ENCODE data around the gene AGTPBP1.
"Not testable (repeated sequence)": the region's sequence is repeated elsewhere in the genome, so short reads cannot be mapped to it uniquely, and the experiment has no call there.

The AGTPBP1 gene

DNA sequence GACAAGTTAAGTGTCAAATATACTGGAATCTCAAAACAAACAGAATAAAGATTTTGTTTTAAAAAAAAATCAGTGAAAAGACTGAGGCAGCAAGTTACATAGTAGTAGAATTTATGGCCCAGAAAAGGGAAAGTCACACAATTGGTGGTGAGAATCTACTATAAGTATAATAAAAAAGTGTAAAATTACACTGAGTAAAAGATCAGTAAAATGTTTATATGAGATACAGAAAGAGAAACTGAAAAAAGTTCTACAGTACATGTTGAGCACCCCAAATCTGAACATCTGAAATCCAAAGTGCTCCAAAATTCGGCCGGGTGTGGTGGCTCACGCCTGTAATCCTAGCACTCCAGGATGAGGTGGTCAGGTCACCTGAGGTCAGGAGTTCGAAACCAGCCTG is 15.0 kb downstream of the AGTPBP1 start:
- Histone ChIP-seq H3K79me2 (ENCODE audit: insufficient read depth, low read depth) (peaks cover 32% of the 10 kb centered on the region; the same call in 1 of the 2 replicates), H3K4me2 (no peak overlapping the region), H3K9ac (no peak overlapping the region), H4K20me1 (ENCODE audit: insufficient read depth) (no peaks in the 10 kb centered on the region), H3K4me1 (ENCODE audit: low read depth, poor library complexity, severe bottlenecking) (peaks cover 37% of the 10 kb centered on the region), H3K4me3 (IDR thresholded peaks at IDR 0.05; ENCODE audit: insufficient read depth, low read depth, low read length) (no peak overlapping the region), H3K27ac (no peak overlapping the region), H2AFZ (ENCODE audit: low read depth) (no peak overlapping the region), H3K27me3 (ENCODE audit: insufficient read depth, low read depth) (no peaks in the 10 kb centered on the region), H3K36me3 (ENCODE audit: insufficient read depth) (no peaks in the 10 kb centered on the region)
- TF ChIP-seq, protein P1, sequence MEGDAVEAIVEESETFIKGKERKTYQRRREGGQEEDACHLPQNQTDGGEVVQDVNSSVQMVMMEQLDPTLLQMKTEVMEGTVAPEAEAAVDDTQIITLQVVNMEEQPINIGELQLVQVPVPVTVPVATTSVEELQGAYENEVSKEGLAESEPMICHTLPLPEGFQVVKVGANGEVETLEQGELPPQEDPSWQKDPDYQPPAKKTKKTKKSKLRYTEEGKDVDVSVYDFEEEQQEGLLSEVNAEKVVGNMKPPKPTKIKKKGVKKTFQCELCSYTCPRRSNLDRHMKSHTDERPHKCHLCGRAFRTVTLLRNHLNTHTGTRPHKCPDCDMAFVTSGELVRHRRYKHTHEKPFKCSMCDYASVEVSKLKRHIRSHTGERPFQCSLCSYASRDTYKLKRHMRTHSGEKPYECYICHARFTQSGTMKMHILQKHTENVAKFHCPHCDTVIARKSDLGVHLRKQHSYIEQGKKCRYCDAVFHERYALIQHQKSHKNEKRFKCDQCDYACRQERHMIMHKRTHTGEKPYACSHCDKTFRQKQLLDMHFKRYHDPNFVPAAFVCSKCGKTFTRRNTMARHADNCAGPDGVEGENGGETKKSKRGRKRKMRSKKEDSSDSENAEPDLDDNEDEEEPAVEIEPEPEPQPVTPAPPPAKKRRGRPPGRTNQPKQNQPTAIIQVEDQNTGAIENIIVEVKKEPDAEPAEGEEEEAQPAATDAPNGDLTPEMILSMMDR (conservative IDR thresholded peaks at IDR 0.05; ENCODE audit: low read depth, low read length) = no peak

DNA sequence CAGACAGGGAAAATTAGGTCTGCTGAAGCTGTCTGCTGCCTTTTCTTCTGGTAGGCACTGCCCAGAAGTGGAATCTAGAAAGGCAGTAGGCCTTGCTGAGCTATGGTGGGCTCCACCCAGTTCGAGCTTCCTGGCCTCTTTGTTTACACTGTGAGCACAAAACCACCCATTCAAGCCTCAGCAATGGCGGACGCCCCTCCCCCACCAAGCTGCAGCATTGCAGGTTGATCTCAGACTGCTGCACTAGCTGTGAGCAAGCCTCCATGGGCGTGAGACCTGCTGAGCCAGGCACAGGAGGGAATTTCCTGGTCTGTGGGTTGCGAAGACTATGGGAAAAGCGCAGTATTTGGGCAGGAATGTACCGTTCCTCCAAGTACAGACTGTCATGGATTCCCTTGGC is 18.5 kb downstream of the AGTPBP1 start:
- Histone ChIP-seq H3K4me3 (IDR thresholded peaks at IDR 0.05; ENCODE audit: insufficient read depth, low read depth, low read length) (no peak overlapping the region), H2AFZ (ENCODE audit: low read depth) (no peak overlapping the region), H4K20me1 (ENCODE audit: insufficient read depth) (no peaks in the 10 kb centered on the region), H3K4me1 (ENCODE audit: low read depth, poor library complexity, severe bottlenecking) (peaks cover 11% of the 10 kb centered on the region), H3K27ac (no peak overlapping the region), H3K4me2 (no peak overlapping the region), H3K27me3 (ENCODE audit: insufficient read depth, low read depth) (no peaks in the 10 kb centered on the region), H3K79me2 (ENCODE audit: insufficient read depth, low read depth) (peaks cover 19% of the 10 kb centered on the region; the same call in 1 of the 2 replicates), H3K36me3 (ENCODE audit: insufficient read depth) (no peaks in the 10 kb centered on the region), H3K9ac (no peak overlapping the region)
- TF ChIP-seq, protein P1 (conservative IDR thresholded peaks at IDR 0.05; ENCODE audit: low read depth, low read length) = no peak

- H2AFZ ChIP-seq (ENCODE audit: low read depth); H4K20me1 ChIP-seq (ENCODE audit: insufficient read depth); H3K79me2 ChIP-seq (ENCODE audit: insufficient read depth, low read depth); H3K36me3 ChIP-seq (ENCODE audit: insufficient read depth); H3K4me3 ChIP-seq (IDR thresholded peaks at IDR 0.05; ENCODE audit: insufficient read depth, low read depth, low read length); H3K27me3 ChIP-seq (ENCODE audit: insufficient read depth, low read depth); H3K9ac ChIP-seq; H3K4me1 ChIP-seq (ENCODE audit: low read depth, poor library complexity, severe bottlenecking); H3K4me2 ChIP-seq; H3K27ac ChIP-seq: not testable (repeated sequence)
Observed at GRCh38 chr9:85719411-85719810, 22.3 kb downstream of the AGTPBP1 start.

DNA sequence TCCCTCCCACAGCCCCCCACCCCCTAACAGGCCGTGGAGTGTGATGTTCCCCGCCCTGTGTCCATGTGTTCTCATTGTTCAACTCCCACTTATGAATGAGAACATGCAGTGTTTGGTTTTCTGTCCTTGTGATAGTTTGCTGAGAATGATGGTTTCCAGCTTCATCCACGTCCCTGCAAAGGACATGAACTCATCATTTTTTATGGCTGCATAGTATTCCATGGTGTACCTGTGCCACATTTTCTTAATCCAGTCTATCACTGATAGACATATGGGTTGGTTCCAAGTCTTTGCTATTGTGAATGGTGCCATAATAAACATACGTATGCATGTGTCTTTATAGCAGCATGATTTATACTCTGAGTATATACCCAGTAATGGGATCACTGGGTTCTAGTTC is 23.9 kb downstream of the AGTPBP1 start:
- not testable (repeated sequence) for H3K4me1 ChIP-seq (ENCODE audit: low read depth, poor library complexity, severe bottlenecking); H2AFZ ChIP-seq (ENCODE audit: low read depth); H3K27me3 ChIP-seq (ENCODE audit: insufficient read depth, low read depth); H3K4me3 ChIP-seq (IDR thresholded peaks at IDR 0.05; ENCODE audit: insufficient read depth, low read depth, low read length); H3K27ac ChIP-seq; H4K20me1 ChIP-seq (ENCODE audit: insufficient read depth); H3K4me2 ChIP-seq; H3K79me2 ChIP-seq (ENCODE audit: insufficient read depth, low read depth); H3K9ac ChIP-seq; H3K36me3 ChIP-seq (ENCODE audit: insufficient read depth)

- no peak overlapping the region for H3K4me3 ChIP-seq (IDR thresholded peaks at IDR 0.05; ENCODE audit: insufficient read depth, low read depth, low read length)
- no peaks in the 10 kb centered on the region for H3K79me2 ChIP-seq (ENCODE audit: insufficient read depth, low read depth)
- no peaks in the 10 kb centered on the region for H4K20me1 ChIP-seq (ENCODE audit: insufficient read depth)
- no peak overlapping the region for H3K4me2 ChIP-seq
- H3K27ac ChIP-seq = no peak overlapping the region
- H3K36me3 ChIP-seq (ENCODE audit: insufficient read depth) = no peaks in the 10 kb centered on the region
- no peaks in the 10 kb centered on the region for H3K4me1 ChIP-seq (ENCODE audit: low read depth, poor library complexity, severe bottlenecking)
- H3K9ac ChIP-seq = no peak overlapping the region
- H3K27me3 ChIP-seq (ENCODE audit: insufficient read depth, low read depth) = no peaks in the 10 kb centered on the region
- TF ChIP-seq, protein P1 (conservative IDR thresholded peaks at IDR 0.05; ENCODE audit: low read depth, low read length) = no peak
- no peak overlapping the region for H2AFZ ChIP-seq (ENCODE audit: low read depth)
Observed at GRCh38 chr9:85717220-85717619, 24.5 kb downstream of the AGTPBP1 start.
